Measurements from ENCODE around the gene TBL3. TPM values are rescaled to one million over a fixed set of nuclear protein-coding genes. Genes with fewer than 3 reads are reported as not detected.
"Not testable (repeated sequence)": the region's sequence is repeated elsewhere in the genome, so short reads cannot be mapped to it uniquely, and the experiment has no call there.

The TBL3 gene
- total and polyA plus RNA-seq, 9 of the 15 experiments (the other 6 are each of a cell fraction or from before 2014, with no cell fraction given) = 0.97 to 117 (median 24.5) TPM

DNA sequence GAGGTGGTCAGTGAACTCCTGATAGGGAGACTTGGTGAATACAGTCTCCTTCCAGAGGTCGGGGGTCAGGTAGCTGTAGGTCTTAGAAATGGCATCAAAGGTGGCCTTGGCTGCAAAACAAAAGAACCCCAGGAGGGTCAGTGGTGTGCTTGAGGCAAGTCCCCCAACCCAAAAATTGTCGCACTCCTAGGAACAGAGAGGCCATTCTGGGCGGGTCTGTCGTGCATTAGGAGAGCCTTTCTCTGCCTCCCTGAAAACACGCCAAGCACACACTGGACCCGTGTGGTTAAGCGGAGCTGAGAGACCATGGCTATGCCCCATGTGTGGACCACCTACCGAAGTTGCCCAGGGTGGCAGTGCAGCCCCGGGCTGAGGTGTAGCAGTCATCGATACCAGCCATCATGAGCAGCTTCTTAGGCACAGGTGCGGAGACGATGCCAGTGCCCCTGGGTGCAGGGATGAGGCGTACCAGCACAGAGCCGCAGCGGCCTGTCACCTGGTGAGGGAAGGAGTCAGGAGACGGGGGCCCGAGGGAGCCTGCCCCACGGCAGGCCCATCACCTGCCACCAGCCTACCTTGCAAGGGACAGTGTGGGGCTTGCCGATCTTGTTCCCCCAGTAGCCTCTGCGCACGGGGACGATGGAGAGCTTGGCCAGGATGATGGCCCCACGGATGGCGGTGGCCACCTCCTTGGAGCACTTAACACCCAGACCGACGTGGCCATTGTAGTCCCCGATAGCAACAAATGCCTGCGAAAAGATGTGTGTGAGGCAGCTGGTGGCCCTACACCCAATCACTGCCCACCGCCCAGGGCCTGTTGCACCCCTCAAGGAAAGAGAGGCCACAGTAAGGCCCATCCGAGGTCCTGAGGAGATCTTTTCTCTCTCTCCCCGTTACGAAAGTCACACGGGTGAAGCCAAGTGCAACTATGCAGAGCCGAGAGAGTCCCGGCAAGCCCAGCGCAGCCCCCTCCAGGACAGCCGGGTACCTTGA is 9.4 kb upstream of the TBL3 start:
- H2AFZ ChIP-seq (ENCODE audit: low read depth, low read length); ATAC-seq; H3K9me1 ChIP-seq (ENCODE audit: control insufficient read depth, insufficient read depth, low read length); H3K27me3 ChIP-seq (ENCODE audit: control insufficient read depth in 2 of 2, insufficient read depth in 2 of 2, low read length in 2 of 2); H3K9me3 ChIP-seq (replicated peaks; ENCODE audit: control insufficient read depth, insufficient read depth, low read depth, low read length); intact Hi-C loops (cut with micrococcal nuclease); FAIRE-seq; in situ Hi-C loops (cut with MboI): not testable (repeated sequence)
- ChIA-PET POLR2A (interaction anchor here (0.9 to 3.9 kb wide), 8 partner anchors 9 to 191 kb away, joined by 3 to 44 read pairs (median 4); partner anchors contain the start of genes EME2, MRPS34, RPL3L and TBL3), CTCF (ENCODE audit: low intra/inter-chr PET ratio) (interaction anchor here (0.7 kb wide), 1 partner anchor 65 kb away, joined by 4 read pairs; no protein-coding TSS in a partner anchor)
- H3K27ac ChIP-seq (ENCODE audit: extremely low read depth, low read depth, low read length) = peak overlapping the region; percentile 85; the same call in 2 of the 3 replicates
- TSS peak; percentile 85 for BruUV-seq (replicated peaks)
- H4K20me1 ChIP-seq (replicated peaks; ENCODE audit: control insufficient read depth, insufficient read depth, low read length) = peaks cover 35% of the 10 kb centered on the region
- peak overlapping the region; percentile 89 for H3K4me3 ChIP-seq
- peak in 1 of 4 experiments; percentile 19 for DNase-seq (ENCODE audit: extremely low read depth in 1 of 4, low spot score in 3 of 4)
- H3K9ac ChIP-seq (ENCODE audit: insufficient read depth in 1 of 2, low read depth in 2 of 2, low read length in 2 of 2) = peak overlapping the region; percentile 93 to 94
- H3K36me3 ChIP-seq (ENCODE audit: control insufficient read depth, insufficient read depth, low read length) = peaks cover 38% of the 10 kb centered on the region
- WGBS (ENCODE audit: insufficient coverage, low coverage, missing lambda C conversion rate) = 17% methylated on average over 31 of the region's 37 CpGs
- H3K4me1 ChIP-seq (replicated peaks in 1 of 2; ENCODE audit: control insufficient read depth in 2 of 2, insufficient read depth in 2 of 2, low read length in 2 of 2) = peaks cover 8 to 62% of the 10 kb centered on the region in 2 experiments; a peak in 4 of 5 replicates
- H3K4me2 ChIP-seq (ENCODE audit: insufficient read depth, low read length) = peak overlapping the region; percentile 100
- H3K79me2 ChIP-seq (ENCODE audit: control insufficient read depth, insufficient read depth, low read length) = peaks cover 75% of the 10 kb centered on the region
- TF ChIP-seq, protein P1, sequence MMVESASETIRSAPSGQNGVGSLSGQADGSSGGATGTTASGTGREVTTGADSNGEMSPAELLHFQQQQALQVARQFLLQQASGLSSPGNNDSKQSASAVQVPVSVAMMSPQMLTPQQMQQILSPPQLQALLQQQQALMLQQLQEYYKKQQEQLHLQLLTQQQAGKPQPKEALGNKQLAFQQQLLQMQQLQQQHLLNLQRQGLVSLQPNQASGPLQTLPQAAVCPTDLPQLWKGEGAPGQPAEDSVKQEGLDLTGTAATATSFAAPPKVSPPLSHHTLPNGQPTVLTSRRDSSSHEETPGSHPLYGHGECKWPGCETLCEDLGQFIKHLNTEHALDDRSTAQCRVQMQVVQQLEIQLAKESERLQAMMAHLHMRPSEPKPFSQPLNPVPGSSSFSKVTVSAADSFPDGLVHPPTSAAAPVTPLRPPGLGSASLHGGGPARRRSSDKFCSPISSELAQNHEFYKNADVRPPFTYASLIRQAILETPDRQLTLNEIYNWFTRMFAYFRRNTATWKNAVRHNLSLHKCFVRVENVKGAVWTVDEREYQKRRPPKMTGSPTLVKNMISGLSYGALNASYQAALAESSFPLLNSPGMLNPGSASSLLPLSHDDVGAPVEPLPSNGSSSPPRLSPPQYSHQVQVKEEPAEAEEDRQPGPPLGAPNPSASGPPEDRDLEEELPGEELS (CRISPR knock-in tag; IDR thresholded peaks at IDR 0.05; ENCODE audit: borderline replicate concordance) = peak; percentile 36; the same call in 1 of the 2 replicates
- TF ChIP-seq SNRNP70 (optimal IDR thresholded peaks at IDR 0.05; ENCODE audit: low read depth, low read length) (peak; percentile 55), KDM5B (IDR thresholded peaks at IDR 0.05; ENCODE audit: insufficient replicate concordance, low read depth, low read length) (peak; percentile 9), POLR2A (conservative IDR thresholded peaks at IDR 0.05) (peak; percentile 67), PHF8 (IDR thresholded peaks at IDR 0.05; ENCODE audit: borderline replicate concordance, low read length) (0 out of 2 replicates have a peak, but pooled peaks have one; percentile 8), SUPT5H (IDR thresholded peaks at IDR 0.05) (peak; percentile 53), RBFOX2 (IDR thresholded peaks at IDR 0.05; ENCODE audit: low read depth, low read length) (peak; percentile 75), FIP1L1 (IDR thresholded peaks at IDR 0.05; ENCODE audit: low read depth, low read length, poor library complexity, severe bottlenecking) (peak; percentile 21)
- TF ChIP-seq, protein P2, sequence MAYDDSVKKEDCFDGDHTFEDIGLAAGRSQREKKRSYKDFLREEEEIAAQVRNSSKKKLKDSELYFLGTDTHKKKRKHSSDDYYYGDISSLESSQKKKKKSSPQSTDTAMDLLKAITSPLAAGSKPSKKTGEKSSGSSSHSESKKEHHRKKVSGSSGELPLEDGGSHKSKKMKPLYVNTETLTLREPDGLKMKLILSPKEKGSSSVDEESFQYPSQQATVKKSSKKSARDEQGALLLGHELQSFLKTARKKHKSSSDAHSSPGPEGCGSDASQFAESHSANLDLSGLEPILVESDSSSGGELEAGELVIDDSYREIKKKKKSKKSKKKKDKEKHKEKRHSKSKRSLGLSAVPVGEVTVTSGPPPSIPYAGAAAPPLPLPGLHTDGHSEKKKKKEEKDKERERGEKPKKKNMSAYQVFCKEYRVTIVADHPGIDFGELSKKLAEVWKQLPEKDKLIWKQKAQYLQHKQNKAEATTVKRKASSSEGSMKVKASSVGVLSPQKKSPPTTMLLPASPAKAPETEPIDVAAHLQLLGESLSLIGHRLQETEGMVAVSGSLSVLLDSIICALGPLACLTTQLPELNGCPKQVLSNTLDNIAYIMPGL (CRISPR knock-in tag; IDR thresholded peaks at IDR 0.05) = 0 out of 2 replicates have a peak, but pooled peaks have one; percentile 41
- TF ChIP-seq, protein P3, sequence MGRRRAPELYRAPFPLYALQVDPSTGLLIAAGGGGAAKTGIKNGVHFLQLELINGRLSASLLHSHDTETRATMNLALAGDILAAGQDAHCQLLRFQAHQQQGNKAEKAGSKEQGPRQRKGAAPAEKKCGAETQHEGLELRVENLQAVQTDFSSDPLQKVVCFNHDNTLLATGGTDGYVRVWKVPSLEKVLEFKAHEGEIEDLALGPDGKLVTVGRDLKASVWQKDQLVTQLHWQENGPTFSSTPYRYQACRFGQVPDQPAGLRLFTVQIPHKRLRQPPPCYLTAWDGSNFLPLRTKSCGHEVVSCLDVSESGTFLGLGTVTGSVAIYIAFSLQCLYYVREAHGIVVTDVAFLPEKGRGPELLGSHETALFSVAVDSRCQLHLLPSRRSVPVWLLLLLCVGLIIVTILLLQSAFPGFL (CRISPR knock-in tag; IDR thresholded peaks at IDR 0.05) = 0 out of 2 replicates have a peak, but pooled peaks have one; percentile 28
